A549 (cell line): ENCODE measurements around the gene NANOS2. TPM values are rescaled to one million over a fixed set of nuclear protein-coding genes. Genes with fewer than 3 reads are reported as not detected.
A peak's percentile ranks its signal among the peaks of the same experiment; 100 is the strongest.

Source experiments
- ATAC-seq, 2 experiments: fragments of 200-7000 bp in 1 of 2; fragments of >200 bp in 1 of 2; cut with Nextera tagmentation in 1 of 2; cut with Tn5 transposase in 1 of 2; 3 replicates each; pipeline versions ENCODE4 v1.8.0 to v1.9.1; 2018 to 2020; ENCODE audit warnings: mild to moderate bottlenecking in 1 of 2, moderate library complexity in 1 of 2
- CTCF ChIA-PET: fragments of 300-600 bp; sonication (Branson Sonifier 250); formaldehyde crosslinking; extraction: SDS; loops from one replicate; lab custom pipeline; 2021; ENCODE audit warnings: antibody characterized with exemption, inconsistent platforms; lab: Yijun Ruan, JAX
- POLR2A ChIA-PET: fragments of 350-600 bp; formaldehyde crosslinking; extraction: SDS; loops from one replicate; lab custom pipeline; 2021; ENCODE audit warnings: antibody characterized with exemption, inconsistent platforms; lab: Yijun Ruan, JAX
- DNase-seq, 2 experiments: peaks; one replicate each; pipeline versions ENCODE4 v3.0.0 to v3.0.0-alpha.2; 2011 to 2016; ENCODE audit warnings: low read depth in 1 of 2, low spot score in 1 of 2
- FAIRE-seq: peaks from 2 replicates; lab custom pipeline; 2011; peaks lifted over from hg19 to GRCh38; lab: Jason Lieb, UNC
- H3K27ac ChIP-seq, 2 experiments: fragments of >200 bp; sonication (Bioruptor Twin); formaldehyde crosslinking; 3 replicates each; pipeline ENCODE4 v1.5.1; 2016 to 2017
- H3K4me1 ChIP-seq: fragments of >200 bp; sonication (Bioruptor Twin); formaldehyde crosslinking; 3 replicates; pipeline ENCODE4 v1.6.1; 2016
- H3K4me2 ChIP-seq: fragments of >200 bp; sonication (Bioruptor Twin); formaldehyde crosslinking; 3 replicates; pipeline ENCODE4 v1.6.1; 2016
- H3K4me3 ChIP-seq: fragments of >200 bp; sonication (Bioruptor Twin); formaldehyde crosslinking; 3 replicates; pipeline ENCODE4 v1.5.1; 2016
- H3K9me3 ChIP-seq: fragments of >200 bp; sonication (Bioruptor Twin); formaldehyde crosslinking; 3 replicates; pipeline ENCODE4 v1.6.1; 2016
- BHLHE40 ChIP-seq: IDR thresholded peaks from 2 replicates; pipeline ENCODE4 v1.6.1; 2012; ENCODE audit warnings: low read depth, low read length, inconsistent platforms
- E2F6 ChIP-seq: IDR thresholded peaks from 2 replicates; pipeline ENCODE4 v1.6.1; 2012; ENCODE audit warnings: low read depth, borderline replicate concordance
- FOSB ChIP-seq: fragments of 250-450 bp; sonication (Bioruptor Pico); IDR thresholded peaks from 2 replicates; pipeline ENCODE4 v1.5.0; 2020; ENCODE audit warnings: mild to moderate bottlenecking, moderate library complexity
- HEYL ChIP-seq: fragments of 250-450 bp; sonication (Bioruptor Pico); IDR thresholded peaks from 2 replicates; pipeline ENCODE4 v1.8.0; 2021; ENCODE audit warnings: mild to moderate bottlenecking, moderate library complexity
- HOXB5 ChIP-seq: fragments of 250-450 bp; sonication (Bioruptor Pico); IDR thresholded peaks from 2 replicates; pipeline ENCODE4 v1.5.0; 2020; ENCODE audit warnings: mild to moderate bottlenecking, moderate library complexity
- JUN ChIP-seq, 2 experiments: fragments of >200 bp; sonication (Bioruptor Twin); formaldehyde crosslinking; IDR thresholded peaks; 2 replicates in 1 of 2; 3 replicates in 1 of 2; pipeline ENCODE4 v1.6.1; 2016 to 2017
- KDM1A ChIP-seq: fragments of 200-600 bp; sonication (generic); IDR thresholded peaks from 2 replicates; pipeline ENCODE4 v1.6.1; 2016; ENCODE audit warnings: low read depth, mild to moderate bottlenecking
- MAFK ChIP-seq: fragments of 450-650 bp; IDR thresholded peaks from 2 replicates; pipeline ENCODE4 v1.6.1; 2014; ENCODE audit not compliant: partially characterized antibody
- MAZ ChIP-seq: fragments of 150-350 bp; IDR thresholded peaks from 2 replicates; pipeline ENCODE4 v1.6.1; 2014; ENCODE audit warnings: antibody characterized with exemption, low read depth, low read length, borderline replicate concordance
- PHF8 ChIP-seq: fragments of 200-600 bp; sonication (generic); IDR thresholded peaks from 2 replicates; pipeline ENCODE4 v1.6.1; 2016; ENCODE audit warnings: low read depth, mild to moderate bottlenecking, antibody characterized with exemption, moderate library complexity, borderline replicate concordance
- RAD21 ChIP-seq, 2 experiments: fragments of >200 bp in 1 of 2; sonication (Bioruptor Twin) in 1 of 2; formaldehyde crosslinking in 1 of 2; IDR thresholded peaks in 1 of 2; conservative IDR thresholded peaks in 1 of 2; 2 replicates in 1 of 2; 3 replicates in 1 of 2; pipeline ENCODE4 v1.6.1; 2012 to 2018; ENCODE audit warnings: inconsistent platforms in 1 of 2
- SMC3 ChIP-seq: fragments of >200 bp; sonication (Bioruptor Twin); formaldehyde crosslinking; IDR thresholded peaks from 3 replicates; pipeline ENCODE4 v1.6.1; 2018; ENCODE audit warnings: inconsistent platforms
- SREBF2 ChIP-seq: fragments of 450-650 bp; IDR thresholded peaks from 2 replicates; pipeline ENCODE4 v1.6.1; 2014; ENCODE audit warnings: mild to moderate bottlenecking, moderate library complexity
- WGBS: methylation state at CpG from one replicate; pipeline ENCODE4 v1.1.6; 2017; ENCODE audit errors: missing lambda C conversion rate; 5-methylcytosine and 5-hydroxymethylcytosine counted together
- polyA minus RNA-seq: library from RNA; depleted of rRNA, polyadenylated mRNA; stranded (reverse); fragments of >200 nt; gene quantifications from 2 replicates; pipeline ENCODE4 v1.2.3, GENCODE V29; 2011; rRNA and poly(A)+ RNA removed
- polyA plus RNA-seq, 4 experiments: library from polyadenylated mRNA; depleted of rRNA in 3 of 4; stranded (reverse); fragments of >200 nt; fragmentation: RNase III in 1 of 4; extraction: RNeasy Plus Mini Kit Qiagen cat#74134 plus additional on column Dnase treatment in 1 of 4; gene quantifications; 2 replicates in 3 of 4; 3 replicates in 1 of 4; pipeline ENCODE4 v1.2.3, GENCODE V29; 2011 to 2017
- TF ChIP-seq, protein P1 (sequence below): fragments of >200 bp; sonication (Bioruptor Twin); formaldehyde crosslinking; IDR thresholded peaks from 3 replicates; pipeline ENCODE4 v1.5.1; 2016
- TF ChIP-seq, protein P2 (sequence below): fragments of 450-650 bp; IDR thresholded peaks from 2 replicates; pipeline ENCODE4 v1.6.1; 2014; ENCODE audit warnings: antibody characterized with exemption

NANOS2 gene
- not detected in 2 replicates for polyA plus RNA-seq (2011; rRNA removed)
- not detected in 2 replicates for polyA plus RNA-seq (2012; cell fraction: cytosol; rRNA removed)
- polyA plus RNA-seq (2012; cell fraction: nucleus; rRNA removed), result not detected in 2 replicates
- not detected in 3 replicates for polyA plus RNA-seq (2017; fragmentation: RNase III; extraction: RNeasy Plus Mini Kit Qiagen cat#74134 plus additional on column Dnase treatment)
- not detected in 2 replicates for polyA minus RNA-seq

GRCh38 chr19:45913874-45914830 is at the start of gene NANOS2:
Gene NANOS2, minus strand, starts transcription at chr19:45914778. Its CDS starts 85 bp downstream, at chr19:45914693.
- Histone ChIP-seq H3K9me3 (no peaks in the 10 kb centered on the region), H3K4me2 (no peak within 1 kb of the TSS), H3K27ac (no peak within 1 kb of the TSS), H3K4me1 (no peaks in the 10 kb centered on the region), H3K4me3 (no peak within 1 kb of the TSS)
- FAIRE-seq (no peak), ATAC-seq (peak; percentile 25 to 78; a peak in 5 of 6 replicates), DNase-seq (peak in 1 of 2 experiments; percentile 64)
- ChIA-PET POLR2A (no interaction called here), CTCF (interaction anchor here (1.0 to 4.4 kb wide), 5 partner anchors 11 to 103 kb away, joined by 3 to 15 read pairs (median 6); partner anchors contain the start of gene MYPOP)
- TF ChIP-seq FOSB (CRISPR knock-in tag), result no peak
- TF ChIP-seq, protein P1, sequence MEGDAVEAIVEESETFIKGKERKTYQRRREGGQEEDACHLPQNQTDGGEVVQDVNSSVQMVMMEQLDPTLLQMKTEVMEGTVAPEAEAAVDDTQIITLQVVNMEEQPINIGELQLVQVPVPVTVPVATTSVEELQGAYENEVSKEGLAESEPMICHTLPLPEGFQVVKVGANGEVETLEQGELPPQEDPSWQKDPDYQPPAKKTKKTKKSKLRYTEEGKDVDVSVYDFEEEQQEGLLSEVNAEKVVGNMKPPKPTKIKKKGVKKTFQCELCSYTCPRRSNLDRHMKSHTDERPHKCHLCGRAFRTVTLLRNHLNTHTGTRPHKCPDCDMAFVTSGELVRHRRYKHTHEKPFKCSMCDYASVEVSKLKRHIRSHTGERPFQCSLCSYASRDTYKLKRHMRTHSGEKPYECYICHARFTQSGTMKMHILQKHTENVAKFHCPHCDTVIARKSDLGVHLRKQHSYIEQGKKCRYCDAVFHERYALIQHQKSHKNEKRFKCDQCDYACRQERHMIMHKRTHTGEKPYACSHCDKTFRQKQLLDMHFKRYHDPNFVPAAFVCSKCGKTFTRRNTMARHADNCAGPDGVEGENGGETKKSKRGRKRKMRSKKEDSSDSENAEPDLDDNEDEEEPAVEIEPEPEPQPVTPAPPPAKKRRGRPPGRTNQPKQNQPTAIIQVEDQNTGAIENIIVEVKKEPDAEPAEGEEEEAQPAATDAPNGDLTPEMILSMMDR, result peak; percentile 21; the same call in 1 of the 3 replicates
- TF ChIP-seq SREBF2, result no peak
- TF ChIP-seq SMC3, result peak; percentile 9; the same call in 1 of the 3 replicates
- no peak for TF ChIP-seq PHF8
- TF ChIP-seq RAD21 (conservative IDR thresholded peaks at IDR 0.05 in 1 of 2, IDR thresholded peaks at IDR 0.05 in 1 of 2), result peak; percentile 37 to 64; a peak in 4 of 5 replicates
- WGBS, result 64% methylated on average over 38 of the region's 44 CpGs

DNA sequence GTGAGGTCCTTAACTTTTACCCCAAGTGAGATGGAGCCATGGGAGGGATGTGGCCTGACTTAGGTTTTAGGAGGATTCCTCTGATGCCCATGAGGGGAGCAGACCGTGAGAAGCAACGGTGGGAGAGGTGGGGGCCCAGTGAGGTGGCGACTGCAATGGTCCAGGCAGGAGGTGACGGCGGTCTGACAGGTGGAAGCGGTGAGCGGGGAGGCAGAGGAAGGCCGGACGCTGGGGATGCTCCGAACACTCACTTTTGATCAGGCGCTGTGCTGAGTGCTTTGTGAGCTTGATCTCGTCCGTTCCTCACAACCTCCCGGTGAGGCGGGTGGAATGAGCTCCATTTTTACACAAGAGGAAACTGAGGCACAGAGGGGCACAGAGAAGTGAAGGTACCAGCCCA is 47.4 kb upstream of the NANOS2 start:
- Histone ChIP-seq H3K4me2 (no peak overlapping the region), H3K4me3 (no peak overlapping the region), H3K27ac (no peak overlapping the region), H3K9me3 (no peaks in the 10 kb centered on the region), H3K4me1 (no peaks in the 10 kb centered on the region; the same call in 2 of the 3 replicates)
- ChIA-PET POLR2A (interaction anchor here (0.5 to 0.9 kb wide), 2 partner anchors 59 to 94 kb away, joined by 4 to 6 read pairs; partner anchors contain the start of gene MYPOP), CTCF (interaction anchor here (1.7 to 2.0 kb wide), 2 partner anchors 13 to 145 kb away, joined by 5 to 6 read pairs; no protein-coding TSS in a partner anchor)
- DNase-seq, result no peak
- 57% methylated on average over 15 of the region's 15 CpGs for WGBS
- ATAC-seq, result no peak
- TF ChIP-seq BHLHE40 (no peak), MAFK (no peak), JUN (IDR thresholded peaks at IDR 0.05) (no peak), SMC3 (no peak), KDM1A (no peak), E2F6 (no peak), HOXB5 (CRISPR knock-in tag) (no peak), MAZ (no peak), HEYL (no peak)
- TF ChIP-seq, protein P2, sequence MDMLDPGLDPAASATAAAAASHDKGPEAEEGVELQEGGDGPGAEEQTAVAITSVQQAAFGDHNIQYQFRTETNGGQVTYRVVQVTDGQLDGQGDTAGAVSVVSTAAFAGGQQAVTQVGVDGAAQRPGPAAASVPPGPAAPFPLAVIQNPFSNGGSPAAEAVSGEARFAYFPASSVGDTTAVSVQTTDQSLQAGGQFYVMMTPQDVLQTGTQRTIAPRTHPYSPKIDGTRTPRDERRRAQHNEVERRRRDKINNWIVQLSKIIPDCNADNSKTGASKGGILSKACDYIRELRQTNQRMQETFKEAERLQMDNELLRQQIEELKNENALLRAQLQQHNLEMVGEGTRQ, result no peak
- no peak for FAIRE-seq
